Neural progenitor cell (in vitro differentiated cells): ENCODE measurements around the gene SPSB1. TPM values are rescaled to one million over a fixed set of nuclear protein-coding genes. Genes with fewer than 3 reads are reported as not detected.

Source experiments
- DNase-seq: peaks from one replicate; pipeline ENCODE4 v3.0.0-alpha.2; 2016; ENCODE audit warnings: low spot score
- H2AFZ ChIP-seq: fragments of 200-600 bp; sonication (generic); replicated peaks from 2 replicates; pipeline ENCODE4 v1.6.1; 2016; ENCODE audit warnings: antibody characterized with exemption
- H3F3A ChIP-seq: fragments of 200-600 bp; sonication (generic); 2 replicates; pipeline ENCODE4 v1.6.1; 2016; ENCODE audit warnings: antibody characterized with exemption, low read depth
- H3K27ac ChIP-seq: fragments of 200-600 bp; sonication (generic); 2 replicates; pipeline ENCODE4 v1.5.1; 2016; ENCODE audit warnings: mild to moderate bottlenecking
- H3K27me3 ChIP-seq: fragments of 200-600 bp; sonication (generic); 2 replicates; pipeline ENCODE4 v1.6.1; 2016; ENCODE audit warnings: mild to moderate bottlenecking, moderate library complexity
- H3K36me3 ChIP-seq: fragments of 200-600 bp; sonication (generic); 2 replicates; pipeline ENCODE4 v1.5.1; 2016
- H3K4me1 ChIP-seq: fragments of 200-600 bp; sonication (generic); 2 replicates; pipeline ENCODE4 v1.6.1; 2016; ENCODE audit warnings: mixed run types
- H3K4me2 ChIP-seq: fragments of 200-600 bp; sonication (generic); 2 replicates; pipeline ENCODE4 v1.6.1; 2016
- H3K4me3 ChIP-seq: fragments of 200-600 bp; sonication (generic); 2 replicates; pipeline ENCODE4 v1.5.1; 2016
- H3K79me2 ChIP-seq: fragments of 200-600 bp; sonication (generic); 2 replicates; pipeline ENCODE4 v1.6.1; 2016; ENCODE audit warnings: low read depth
- H3K9ac ChIP-seq: fragments of 200-600 bp; sonication (generic); 2 replicates; pipeline ENCODE4 v1.6.1; 2016
- H3K9me3 ChIP-seq: fragments of 200-600 bp; sonication (generic); 2 replicates; pipeline ENCODE4 v1.5.1; 2016; ENCODE audit warnings: low read depth
- H4K20me1 ChIP-seq: fragments of 200-600 bp; sonication (generic); 2 replicates; pipeline ENCODE4 v1.6.1; 2016; ENCODE audit warnings: low read depth
- H3K27ac Mint-ChIP-seq: 3 replicates; pipeline ENCODE4 v1.8.0; 2021; ENCODE audit warnings: mixed read lengths
- H3K27me3 Mint-ChIP-seq: 2 replicates; pipeline ENCODE4 v1.8.0; 2022; ENCODE audit warnings: low read depth, mild to moderate bottlenecking, inconsistent platforms, moderate library complexity, mixed read lengths; ENCODE audit not compliant: insufficient read depth
- H3K36me3 Mint-ChIP-seq: 3 replicates; pipeline ENCODE4 v1.8.0; 2021; ENCODE audit warnings: mixed read lengths
- H3K4me1 Mint-ChIP-seq: 3 replicates; pipeline ENCODE4 v1.8.0; 2021; ENCODE audit warnings: mixed read lengths
- H3K4me3 Mint-ChIP-seq: 3 replicates; pipeline ENCODE4 v1.8.0; 2021; ENCODE audit warnings: mild to moderate bottlenecking, moderate library complexity, mixed read lengths
- H3K9me3 Mint-ChIP-seq: 3 replicates; pipeline ENCODE4 v1.8.0; 2020; ENCODE audit warnings: mixed read lengths
- CTCF ChIP-seq: fragments of 200-600 bp; sonication (generic); IDR thresholded peaks from 2 replicates; pipeline ENCODE4 v1.5.1; 2017; ENCODE audit warnings: antibody characterized with exemption, mild to moderate bottlenecking
- EZH2 ChIP-seq: fragments of 200-600 bp; sonication (generic); IDR thresholded peaks from 2 replicates; pipeline ENCODE4 v1.6.1; 2017; ENCODE audit warnings: antibody characterized with exemption, mild to moderate bottlenecking, moderate library complexity
- EZH2phosphoT487 ChIP-seq: fragments of 200-600 bp; sonication (generic); IDR thresholded peaks from 2 replicates; pipeline ENCODE4 v1.6.1; 2017; ENCODE audit warnings: antibody characterized with exemption
- total RNA-seq: library from RNA; depleted of rRNA; stranded (reverse); fragments of >200 nt; gene quantifications from 2 replicates; pipeline ENCODE4 v1.2.3, GENCODE V29; 2015; ENCODE audit warnings: low replicate concordance

SPSB1 gene
- total RNA-seq, 1 donor from 2014 or later: 2.8 TPM

GRCh38 chr1:9363061-9363471 is 70.4 kb downstream of the SPSB1 start:
- no peak for TF ChIP-seq EZH2phosphoT487
- no peak for TF ChIP-seq CTCF
- no peak for TF ChIP-seq EZH2
- Mint-ChIP-seq H3K27ac (no peak overlapping the region), H3K36me3 (peaks cover 1% of the 10 kb centered on the region), H3K9me3 (no peaks in the 10 kb centered on the region), H3K27me3 (peaks cover 5% of the 10 kb centered on the region), H3K4me1 (peaks cover 9% of the 10 kb centered on the region), H3K4me3 (no peak overlapping the region)
- Histone ChIP-seq H3K9ac (no peak overlapping the region), H3K27ac (no peak overlapping the region), H3K27me3 (no peaks in the 10 kb centered on the region), H3K36me3 (no peaks in the 10 kb centered on the region), H2AFZ (no peak overlapping the region), H3K79me2 (no peaks in the 10 kb centered on the region), H3K4me2 (no peak overlapping the region), H4K20me1 (no peaks in the 10 kb centered on the region), H3K4me1 (no peaks in the 10 kb centered on the region), H3F3A (no peaks in the 10 kb centered on the region), H3K4me3 (no peak overlapping the region), H3K9me3 (no peaks in the 10 kb centered on the region)
- no peak for DNase-seq

- no peak for DNase-seq
- Histone ChIP-seq H3K4me3 (no peak overlapping the region), H3F3A (no peaks in the 10 kb centered on the region), H3K4me1 (peaks cover 1% of the 10 kb centered on the region), H3K27me3 (no peaks in the 10 kb centered on the region), H2AFZ (no peak overlapping the region), H3K79me2 (no peaks in the 10 kb centered on the region), H3K36me3 (no peaks in the 10 kb centered on the region), H4K20me1 (no peaks in the 10 kb centered on the region), H3K9ac (no peak overlapping the region), H3K27ac (no peak overlapping the region), H3K4me2 (no peak overlapping the region), H3K9me3 (no peaks in the 10 kb centered on the region)
- Mint-ChIP-seq H3K4me3 (no peak overlapping the region), H3K4me1 (peaks cover 22% of the 10 kb centered on the region), H3K9me3 (no peaks in the 10 kb centered on the region), H3K27ac (no peak overlapping the region), H3K36me3 (no peaks in the 10 kb centered on the region), H3K27me3 (peaks cover 13% of the 10 kb centered on the region)
- no peak for TF ChIP-seq EZH2
- no peak for TF ChIP-seq EZH2phosphoT487
- no peak for TF ChIP-seq CTCF
Observed at GRCh38 chr1:9366298-9366697, 73.6 kb downstream of the SPSB1 start.

GRCh38 chr1:9366943-9367780 is 74.5 kb downstream of the SPSB1 start:
- H3K27me3 Mint-ChIP-seq: peaks cover 13% of the 10 kb centered on the region
- H3K4me1 Mint-ChIP-seq: peaks cover 30% of the 10 kb centered on the region
- no peak overlapping the region for H3K4me2 ChIP-seq
- H3K4me3 ChIP-seq: no peak overlapping the region
- no peak overlapping the region for H3K27ac ChIP-seq
- H3K27ac Mint-ChIP-seq: no peak overlapping the region
- no peaks in the 10 kb centered on the region for H3K36me3 Mint-ChIP-seq
- no peak overlapping the region for H3K4me3 Mint-ChIP-seq
- TF ChIP-seq CTCF (no peak), EZH2phosphoT487 (no peak), EZH2 (no peak)
- no peaks in the 10 kb centered on the region for H3K36me3 ChIP-seq
- DNase-seq: no peak
- H3K4me1 ChIP-seq: peaks cover 6% of the 10 kb centered on the region
- H3F3A ChIP-seq: no peaks in the 10 kb centered on the region
- H2AFZ ChIP-seq: no peak overlapping the region
- no peaks in the 10 kb centered on the region for H3K79me2 ChIP-seq
- no peaks in the 10 kb centered on the region for H4K20me1 ChIP-seq
- H3K9me3 ChIP-seq: no peaks in the 10 kb centered on the region
- H3K9ac ChIP-seq: no peak overlapping the region
- H3K9me3 Mint-ChIP-seq: no peaks in the 10 kb centered on the region
- no peaks in the 10 kb centered on the region for H3K27me3 ChIP-seq
